GM12875 (cell line): ENCODE measurements around the gene ZMYND15.

Experiments used
- H3K4me3 ChIP-seq: one replicate; pipeline ENCODE4 v1.5.1; 2011; ENCODE audit warnings: low read depth, low read length, control low read depth
- TF ChIP-seq, protein P1 (sequence below): IDR thresholded peaks from 2 replicates; pipeline ENCODE4 v1.5.1; 2011; ENCODE audit warnings: low read depth, mild to moderate bottlenecking, control low read depth, inconsistent platforms, low read length, moderate library complexity, borderline replicate concordance; ENCODE audit not compliant: insufficient read depth

The ZMYND15 gene

DNA sequence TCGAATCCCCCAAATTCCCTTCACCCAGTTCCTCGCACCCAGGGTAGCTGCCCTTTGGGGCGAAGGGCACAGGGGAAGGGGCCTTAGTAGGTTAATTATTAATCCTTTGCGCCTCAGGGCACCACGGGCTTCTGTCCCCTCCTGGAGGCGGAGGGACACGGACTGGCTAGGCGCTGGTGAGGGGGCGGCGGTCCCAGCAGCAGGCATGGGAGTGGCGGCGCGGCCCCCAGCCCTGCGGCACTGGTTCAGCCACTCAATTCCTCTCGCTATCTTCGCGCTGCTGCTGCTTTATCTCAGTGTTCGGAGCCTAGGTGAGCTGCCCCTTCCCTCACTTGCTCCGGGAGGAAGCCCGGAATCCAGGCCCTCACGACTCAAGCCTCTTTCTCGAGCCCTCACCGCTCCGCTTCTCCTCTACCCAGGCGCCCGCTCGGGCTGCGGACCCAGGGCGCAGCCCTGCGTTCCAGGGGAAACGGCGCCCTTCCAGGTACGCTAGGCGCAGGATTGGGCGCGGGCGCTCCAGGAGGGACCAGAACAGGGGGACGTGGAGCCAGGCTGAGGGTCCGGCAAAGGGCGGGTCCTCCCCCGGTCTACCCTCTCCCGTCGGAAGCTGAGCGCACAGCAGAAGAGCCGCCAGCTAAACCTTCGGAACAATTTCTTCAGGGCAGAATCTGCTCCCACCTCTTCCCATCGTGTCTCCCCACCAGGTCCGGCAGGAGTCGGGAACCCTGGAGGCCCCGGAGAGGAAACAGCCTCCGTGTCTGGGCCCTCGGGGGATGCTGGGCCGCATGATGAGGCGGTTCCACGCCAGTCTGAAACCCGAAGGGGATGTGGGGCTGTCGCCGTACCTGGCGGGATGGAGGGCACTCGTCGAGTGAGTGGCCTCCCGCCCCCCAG is 49.4 kb downstream of the ZMYND15 start, which contains the start of gene GLTPD2:
TSS of gene GLTPD2 (plus strand) at position 158 of the 894 bp plus-strand sequence. CDS start at position 206, 48 bp downstream.
- peak within 1 kb of the TSS; percentile 63 for H3K4me3 ChIP-seq
- TF ChIP-seq, protein P1, sequence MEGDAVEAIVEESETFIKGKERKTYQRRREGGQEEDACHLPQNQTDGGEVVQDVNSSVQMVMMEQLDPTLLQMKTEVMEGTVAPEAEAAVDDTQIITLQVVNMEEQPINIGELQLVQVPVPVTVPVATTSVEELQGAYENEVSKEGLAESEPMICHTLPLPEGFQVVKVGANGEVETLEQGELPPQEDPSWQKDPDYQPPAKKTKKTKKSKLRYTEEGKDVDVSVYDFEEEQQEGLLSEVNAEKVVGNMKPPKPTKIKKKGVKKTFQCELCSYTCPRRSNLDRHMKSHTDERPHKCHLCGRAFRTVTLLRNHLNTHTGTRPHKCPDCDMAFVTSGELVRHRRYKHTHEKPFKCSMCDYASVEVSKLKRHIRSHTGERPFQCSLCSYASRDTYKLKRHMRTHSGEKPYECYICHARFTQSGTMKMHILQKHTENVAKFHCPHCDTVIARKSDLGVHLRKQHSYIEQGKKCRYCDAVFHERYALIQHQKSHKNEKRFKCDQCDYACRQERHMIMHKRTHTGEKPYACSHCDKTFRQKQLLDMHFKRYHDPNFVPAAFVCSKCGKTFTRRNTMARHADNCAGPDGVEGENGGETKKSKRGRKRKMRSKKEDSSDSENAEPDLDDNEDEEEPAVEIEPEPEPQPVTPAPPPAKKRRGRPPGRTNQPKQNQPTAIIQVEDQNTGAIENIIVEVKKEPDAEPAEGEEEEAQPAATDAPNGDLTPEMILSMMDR = no peak

DNA sequence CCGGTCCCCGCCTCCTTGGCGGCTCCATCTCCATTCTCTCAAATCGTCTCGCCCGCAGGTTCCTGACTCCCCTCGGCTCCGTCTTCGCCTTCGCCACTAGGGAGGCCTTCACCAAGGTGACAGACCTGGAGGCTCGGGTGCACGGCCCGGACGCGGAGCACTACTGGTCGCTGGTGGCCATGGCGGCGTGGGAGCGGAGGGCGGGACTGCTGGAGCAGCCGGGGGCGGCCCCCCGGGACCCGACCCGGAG is 50.0 kb downstream of the ZMYND15 start:
- H3K4me3 ChIP-seq = peak overlapping the region; percentile 63
- TF ChIP-seq, protein P1 = no peak

DNA sequence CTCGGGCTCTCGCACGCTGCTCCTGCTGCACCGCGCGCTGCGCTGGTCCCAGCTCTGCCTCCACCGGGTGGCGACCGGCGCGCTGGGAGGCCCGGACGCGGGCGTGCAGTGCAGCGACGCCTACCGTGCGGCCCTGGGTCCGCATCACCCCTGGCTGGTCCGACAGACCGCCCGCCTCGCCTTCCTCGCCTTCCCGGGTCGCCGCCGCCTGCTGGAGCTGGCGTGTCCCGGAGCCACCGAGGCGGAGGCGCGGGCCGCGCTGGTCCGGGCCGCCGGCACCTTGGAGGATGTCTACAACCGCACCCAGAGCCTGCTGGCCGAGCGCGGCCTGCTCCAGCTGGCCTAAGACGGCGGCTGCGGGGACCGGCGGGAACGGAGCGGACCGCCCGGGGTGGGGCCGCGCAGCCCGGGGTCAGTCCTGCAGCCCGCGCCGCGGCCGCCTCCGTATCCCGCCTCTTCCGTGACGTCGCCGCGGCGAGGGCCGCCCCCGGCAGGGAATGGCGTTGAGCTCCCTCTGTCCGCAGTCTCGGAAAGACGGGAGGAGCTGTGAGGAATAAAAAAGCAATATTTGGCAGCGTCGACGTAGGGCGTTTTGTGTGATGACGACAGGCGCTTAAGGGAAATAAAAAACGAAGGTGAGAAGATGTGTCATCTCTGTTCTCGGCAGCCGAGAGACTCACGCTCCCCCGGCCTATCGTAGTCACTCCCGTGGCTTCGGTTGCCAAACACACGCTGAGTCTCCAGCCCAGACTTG is 50.5 kb downstream of the ZMYND15 start:
- peak overlapping the region; percentile 63 for H3K4me3 ChIP-seq
- TF ChIP-seq, protein P1 = peak; percentile 97

DNA sequence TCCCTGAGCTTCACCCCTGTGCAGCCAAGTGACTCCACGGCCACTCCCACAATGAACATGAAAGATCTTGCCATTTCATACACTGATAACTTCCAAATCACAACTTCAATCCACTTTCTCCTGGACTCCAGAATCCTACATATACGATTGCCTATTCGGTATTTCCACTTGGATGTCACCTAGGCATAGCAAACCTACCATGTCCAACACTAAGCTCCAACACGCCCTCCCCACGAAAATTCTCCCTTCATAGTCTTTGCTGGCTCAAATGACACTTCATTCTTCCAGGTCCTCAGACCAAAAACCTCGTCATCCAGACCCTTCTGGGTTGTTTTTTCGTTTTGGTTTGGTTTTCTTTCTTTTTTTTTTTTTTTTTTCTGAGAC is 51.1 kb downstream of the ZMYND15 start:
- H3K4me3 ChIP-seq = peak overlapping the region; percentile 63
- TF ChIP-seq, protein P1 = no peak

DNA sequence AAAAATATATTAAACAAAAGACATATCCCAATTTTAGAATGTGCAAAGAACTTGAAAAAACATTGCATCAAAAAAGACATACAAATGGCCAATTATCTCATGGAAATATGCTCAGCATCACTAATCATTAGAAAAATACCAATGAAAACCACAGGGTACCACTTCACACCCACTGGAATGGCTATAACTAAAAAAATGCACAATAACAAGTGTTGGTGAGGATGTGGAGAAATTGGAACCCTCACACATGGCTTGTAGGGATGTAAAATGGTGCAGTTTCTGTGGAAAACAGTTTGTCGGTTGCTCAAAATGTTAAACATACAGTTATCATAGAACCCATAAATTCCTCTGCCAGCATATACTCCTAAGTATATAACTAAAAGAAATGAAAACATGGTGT is 55.5 kb downstream of the ZMYND15 start:
- no peak overlapping the region for H3K4me3 ChIP-seq
- TF ChIP-seq, protein P1 = no peak
